ENCODE measurements around the gene PTPRT. TPM values are rescaled to one million over a fixed set of nuclear protein-coding genes. Genes with fewer than 3 reads are reported as not detected.

Gene PTPRT
- total RNA-seq, 2 experiments from 2014 or later: not detected

GRCh38 chr20:43017241-43018030, 172.3 kb downstream of the PTPRT start:
- DNase-seq: no peak
- POLR2A ChIA-PET: no interaction called here
- Mint-ChIP-seq H3K4me1 (no peaks in the 10 kb centered on the region), H3K4me3 (no peak overlapping the region), H3K36me3 (no peaks in the 10 kb centered on the region), H3K27me3 (no peaks in the 10 kb centered on the region), H3K9me3 (no peaks in the 10 kb centered on the region), H3K27ac (no peak overlapping the region)
- ATAC-seq (ENCODE audit: low read depth): no peak

GRCh38 chr20:43016257-43016656, 173.4 kb downstream of the PTPRT start:
- no peak overlapping the region for H3K27ac Mint-ChIP-seq
- H3K9me3 Mint-ChIP-seq: no peaks in the 10 kb centered on the region
- no peak for DNase-seq
- no peak for ATAC-seq (ENCODE audit: low read depth)
- no peaks in the 10 kb centered on the region for H3K27me3 Mint-ChIP-seq
- H3K36me3 Mint-ChIP-seq: no peaks in the 10 kb centered on the region
- H3K4me3 Mint-ChIP-seq: no peak overlapping the region
- no peaks in the 10 kb centered on the region for H3K4me1 Mint-ChIP-seq
- POLR2A ChIA-PET: no interaction called here

- POLR2A ChIA-PET: no interaction called here
- no peaks in the 10 kb centered on the region for H3K9me3 Mint-ChIP-seq
- no peaks in the 10 kb centered on the region for H3K27me3 Mint-ChIP-seq
- no peak overlapping the region for H3K27ac Mint-ChIP-seq
- H3K4me1 Mint-ChIP-seq: no peaks in the 10 kb centered on the region
- ATAC-seq (ENCODE audit: low read depth) (no peak), DNase-seq (no peak)
- H3K36me3 Mint-ChIP-seq: no peaks in the 10 kb centered on the region
- H3K4me3 Mint-ChIP-seq: no peak overlapping the region
Measured at GRCh38 chr20:43015566-43015965, 174.1 kb downstream of the PTPRT start.

- Mint-ChIP-seq H3K9me3 (no peaks in the 10 kb centered on the region), H3K27me3 (no peaks in the 10 kb centered on the region), H3K4me3 (no peak overlapping the region), H3K4me1 (no peaks in the 10 kb centered on the region), H3K36me3 (no peaks in the 10 kb centered on the region), H3K27ac (no peak overlapping the region)
- no peak for ATAC-seq (ENCODE audit: low read depth)
- POLR2A ChIA-PET: no interaction called here
- no peak for DNase-seq
Measured at GRCh38 chr20:43014206-43014605, 175.5 kb downstream of the PTPRT start.

GRCh38 chr20:43011491-43011890, 178.2 kb downstream of the PTPRT start:
- Mint-ChIP-seq H3K36me3 (no peaks in the 10 kb centered on the region), H3K4me1 (no peaks in the 10 kb centered on the region), H3K4me3 (no peak overlapping the region), H3K27ac (no peak overlapping the region), H3K9me3 (no peaks in the 10 kb centered on the region), H3K27me3 (peaks cover 2% of the 10 kb centered on the region)
- no peak for ATAC-seq (ENCODE audit: low read depth)
- POLR2A ChIA-PET: no interaction called here
- no peak for DNase-seq

GRCh38 chr20:43009532-43009931, 180.2 kb downstream of the PTPRT start:
- DNase-seq (no peak), ATAC-seq (ENCODE audit: low read depth) (no peak)
- Mint-ChIP-seq H3K36me3 (no peaks in the 10 kb centered on the region), H3K27ac (no peak overlapping the region), H3K9me3 (no peaks in the 10 kb centered on the region), H3K27me3 (peaks cover 2% of the 10 kb centered on the region), H3K4me1 (no peaks in the 10 kb centered on the region), H3K4me3 (no peak overlapping the region)
- POLR2A ChIA-PET: no interaction called here

GRCh38 chr20:43007525-43007924, 182.2 kb downstream of the PTPRT start:
- POLR2A ChIA-PET: no interaction called here
- no peaks in the 10 kb centered on the region for H3K9me3 Mint-ChIP-seq
- no peak overlapping the region for H3K4me3 Mint-ChIP-seq
- no peak overlapping the region for H3K27ac Mint-ChIP-seq
- peaks cover 2% of the 10 kb centered on the region for H3K27me3 Mint-ChIP-seq
- H3K36me3 Mint-ChIP-seq: no peaks in the 10 kb centered on the region
- ATAC-seq (ENCODE audit: low read depth): no peak
- no peak for DNase-seq
- no peaks in the 10 kb centered on the region for H3K4me1 Mint-ChIP-seq

GRCh38 chr20:43006651-43007375, 182.9 kb downstream of the PTPRT start:
- H3K36me3 Mint-ChIP-seq: no peaks in the 10 kb centered on the region
- POLR2A ChIA-PET: no interaction called here
- H3K9me3 Mint-ChIP-seq: no peaks in the 10 kb centered on the region
- no peaks in the 10 kb centered on the region for H3K4me1 Mint-ChIP-seq
- H3K27ac Mint-ChIP-seq: no peak overlapping the region
- no peak overlapping the region for H3K4me3 Mint-ChIP-seq
- ATAC-seq (ENCODE audit: low read depth) (no peak), DNase-seq (no peak)
- peaks cover 2% of the 10 kb centered on the region for H3K27me3 Mint-ChIP-seq

GRCh38 chr20:43003318-43003944, 186.3 kb downstream of the PTPRT start:
- H3K36me3 Mint-ChIP-seq: no peaks in the 10 kb centered on the region
- ATAC-seq (ENCODE audit: low read depth): no peak
- no peak overlapping the region for H3K27ac Mint-ChIP-seq
- no peak overlapping the region for H3K4me3 Mint-ChIP-seq
- peaks cover 2% of the 10 kb centered on the region for H3K27me3 Mint-ChIP-seq
- no peaks in the 10 kb centered on the region for H3K4me1 Mint-ChIP-seq
- POLR2A ChIA-PET: no interaction called here
- peaks cover 2% of the 10 kb centered on the region for H3K9me3 Mint-ChIP-seq
- no peak for DNase-seq

- Mint-ChIP-seq H3K27me3 (no peaks in the 10 kb centered on the region), H3K4me1 (no peaks in the 10 kb centered on the region), H3K36me3 (no peaks in the 10 kb centered on the region), H3K4me3 (no peak overlapping the region), H3K27ac (no peak overlapping the region), H3K9me3 (peaks cover 4% of the 10 kb centered on the region)
- DNase-seq (no peak), ATAC-seq (ENCODE audit: low read depth) (no peak)
- POLR2A ChIA-PET: no interaction called here
Measured at GRCh38 chr20:42996141-42996540, 193.6 kb downstream of the PTPRT start.

GRCh38 chr20:42988319-42988718, 201.4 kb downstream of the PTPRT start:
- Mint-ChIP-seq H3K4me1 (no peaks in the 10 kb centered on the region), H3K9me3 (peaks cover 4% of the 10 kb centered on the region), H3K36me3 (no peaks in the 10 kb centered on the region), H3K27ac (no peak overlapping the region), H3K4me3 (no peak overlapping the region), H3K27me3 (no peaks in the 10 kb centered on the region)
- no peak for DNase-seq
- ATAC-seq (ENCODE audit: low read depth): no peak
- POLR2A ChIA-PET: no interaction called here

- H3K27ac Mint-ChIP-seq: no peak overlapping the region
- no peaks in the 10 kb centered on the region for H3K36me3 Mint-ChIP-seq
- H3K27me3 Mint-ChIP-seq: no peaks in the 10 kb centered on the region
- POLR2A ChIA-PET: no interaction called here
- ATAC-seq (ENCODE audit: low read depth) (no peak), DNase-seq (no peak)
- H3K4me3 Mint-ChIP-seq: no peak overlapping the region
- H3K9me3 Mint-ChIP-seq: peaks cover 2% of the 10 kb centered on the region
- no peaks in the 10 kb centered on the region for H3K4me1 Mint-ChIP-seq
Measured at GRCh38 chr20:42987376-42988114, 202.2 kb downstream of the PTPRT start.

- POLR2A ChIA-PET: no interaction called here
- Mint-ChIP-seq H3K27ac (no peak overlapping the region), H3K36me3 (no peaks in the 10 kb centered on the region), H3K27me3 (no peaks in the 10 kb centered on the region), H3K4me3 (no peak overlapping the region), H3K4me1 (no peaks in the 10 kb centered on the region), H3K9me3 (peaks cover 3% of the 10 kb centered on the region)
- ATAC-seq (ENCODE audit: low read depth) (no peak), DNase-seq (no peak)
Measured at GRCh38 chr20:42986143-42986773, 203.4 kb downstream of the PTPRT start.

Data from activated naive CD8-positive, alpha-beta T cell treated with anti-CD3 and anti-CD28 coated beads, Interleukin-2, amount 10 ng/mL, durations not matched to agents 7 days and 5 days (primary cell).